GM12892 (cell line): ENCODE results near the gene ZBTB40.

Source experiments
- POLR2A ChIP-seq: IDR thresholded peaks from 2 replicates; pipeline ENCODE4 v1.6.1; 2011; ENCODE audit warnings: low read depth, low read length, control low read depth
- POLR2AphosphoS5 ChIP-seq: IDR thresholded peaks from 2 replicates; pipeline ENCODE4 v1.6.1; 2011; ENCODE audit warnings: low read depth, low read length, control low read depth
- TAF1 ChIP-seq: IDR thresholded peaks from 2 replicates; pipeline ENCODE4 v1.6.1; 2011; ENCODE audit warnings: low read depth, mild to moderate bottlenecking, control low read depth, low read length, borderline replicate concordance

GRCh38 chr1:22544606-22545005 lies 93.0 kb downstream of the ZBTB40 start:
- TF ChIP-seq POLR2AphosphoS5 (no peak), POLR2A (no peak), TAF1 (no peak)
